GM21528 (cell line): ENCODE results near the gene SMARCA4.
"Not testable (repeated sequence)": the region's sequence is repeated elsewhere in the genome, so short reads cannot be mapped to it uniquely, and the experiment has no call there.

Experiments used
- ATAC-seq: cut with Tn5 transposase; IDR thresholded peaks from one replicate; pipeline ENCODE4 v1.9.1; 2021; ENCODE audit warnings: mild to moderate bottlenecking, moderate library complexity; ENCODE audit not compliant: unreplicated experiment, low FRiP score

The SMARCA4 gene

DNA sequence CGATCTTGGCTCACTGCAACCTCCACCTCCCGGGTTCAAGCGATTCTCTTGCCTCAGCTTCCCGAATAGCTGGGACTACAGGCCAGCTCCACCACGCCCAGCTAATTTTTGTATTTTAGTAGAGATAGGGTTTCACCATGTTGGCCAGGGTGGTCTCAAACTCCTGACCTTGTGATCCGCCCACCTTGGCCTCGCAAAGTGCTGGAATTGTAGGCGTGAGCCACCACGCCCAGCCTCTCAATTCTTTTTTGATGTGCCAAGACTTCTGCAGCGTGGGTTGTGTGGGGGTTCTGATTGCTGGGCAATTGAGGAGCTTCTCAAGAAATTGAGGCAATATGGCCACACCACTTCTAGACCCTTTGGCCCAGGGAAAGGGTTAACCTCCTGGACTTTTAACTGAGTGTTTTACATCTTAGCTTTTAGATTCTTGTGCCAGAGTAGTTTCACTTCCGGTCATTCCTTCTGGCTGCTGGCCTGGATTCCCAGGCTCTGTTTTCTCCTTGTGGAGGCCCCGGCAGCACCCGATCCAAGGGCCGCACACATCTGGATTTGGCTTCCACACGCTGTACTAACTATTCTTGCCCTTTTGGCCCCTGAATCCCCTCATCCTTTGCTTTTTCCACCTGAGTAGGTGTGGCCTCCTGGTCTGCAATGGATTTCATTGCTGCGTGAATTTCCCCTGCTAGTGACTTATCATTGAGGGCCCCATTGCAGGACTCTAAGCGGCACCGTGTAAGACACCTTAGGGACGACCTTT lies 14.7 kb downstream of the SMARCA4 start:
- no peak for ATAC-seq

DNA sequence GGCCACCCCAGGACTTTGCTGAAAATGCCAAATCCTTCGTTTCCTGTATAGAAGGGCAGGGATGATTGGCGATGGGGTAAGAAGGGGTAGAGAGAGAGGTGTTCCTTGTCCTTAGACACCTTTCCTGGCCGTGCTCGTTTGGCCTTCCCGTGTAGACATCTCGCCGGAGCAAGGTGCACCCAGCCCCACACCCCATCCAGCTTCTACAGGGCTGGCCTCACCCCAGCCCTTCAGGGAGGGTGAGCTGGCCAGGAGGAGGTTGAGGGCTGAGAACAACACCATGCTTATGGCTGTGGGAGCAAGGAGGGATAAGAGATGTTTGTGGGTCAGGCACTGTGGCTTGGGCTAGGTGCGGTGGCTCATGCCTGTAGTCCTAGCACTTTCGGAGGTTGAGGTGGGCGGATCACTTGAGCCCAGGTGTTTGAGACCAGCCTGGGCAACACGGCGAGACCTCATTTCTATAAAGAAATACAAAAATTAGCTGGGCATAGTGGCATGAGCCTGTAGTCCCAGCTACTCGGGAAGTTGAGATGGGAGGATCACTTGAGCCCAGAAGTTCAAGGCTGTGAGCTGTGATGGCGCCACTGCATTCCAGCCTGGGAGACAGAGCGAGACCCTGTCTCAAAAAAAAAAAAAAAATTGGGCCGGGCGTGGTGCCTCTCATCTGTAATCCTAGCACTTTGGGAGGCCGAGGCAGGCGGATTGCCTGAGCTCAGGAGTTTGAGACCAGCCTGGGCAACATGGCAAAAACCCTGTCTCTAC lies 15.5 kb downstream of the SMARCA4 start:
- ATAC-seq, result no peak

DNA sequence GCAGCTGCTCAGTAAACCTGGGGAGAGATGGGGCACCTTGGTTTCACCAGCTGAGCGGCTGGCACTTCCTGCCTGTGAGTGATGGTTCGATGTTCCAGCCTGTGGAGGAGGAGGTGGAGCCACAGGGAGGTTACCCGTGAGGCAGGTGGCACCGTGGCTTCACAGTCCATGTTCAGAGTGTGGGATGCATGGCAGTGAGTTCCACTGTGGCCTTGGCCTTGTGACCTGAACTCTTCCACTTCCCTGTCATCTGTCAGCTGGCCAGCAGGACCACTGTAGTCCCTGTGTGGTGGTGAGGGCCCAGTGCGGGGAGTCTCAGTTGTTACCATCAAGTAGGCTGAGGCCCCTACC lies 16.9 kb downstream of the SMARCA4 start:
- no peak for ATAC-seq

GRCh38 chr19:10979951-10980381 lies 19.1 kb downstream of the SMARCA4 start:
- no peak for ATAC-seq

DNA sequence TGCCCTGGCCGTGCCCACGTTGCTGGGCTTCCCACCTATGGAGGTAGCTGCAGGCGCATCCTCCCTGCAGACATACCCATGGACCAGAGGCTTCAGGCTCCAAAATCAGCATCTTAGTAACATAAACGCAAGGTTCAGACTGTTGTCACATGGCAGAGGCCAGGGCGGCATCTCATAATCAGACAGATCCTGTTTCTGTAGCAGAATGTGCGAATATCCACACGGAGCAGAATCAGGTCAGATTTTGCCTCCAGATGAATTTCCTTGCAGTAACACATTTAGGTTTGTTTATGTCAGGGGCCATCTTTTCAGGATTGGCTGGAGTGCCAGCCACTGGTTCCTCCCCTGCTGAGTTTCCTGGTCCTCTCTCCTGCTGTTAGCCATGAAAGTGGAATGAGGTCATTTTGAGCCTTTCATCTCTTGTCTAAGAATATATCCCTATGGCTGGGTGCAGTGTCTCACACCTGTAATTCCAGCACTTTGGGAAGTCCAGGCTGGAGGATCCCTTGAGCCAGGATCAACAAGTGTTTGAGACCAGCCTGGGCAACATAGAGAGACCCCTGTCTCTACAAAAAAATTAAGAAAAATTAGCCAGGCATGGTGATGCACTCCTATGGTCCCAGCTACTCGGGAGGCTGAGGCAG lies 20.5 kb downstream of the SMARCA4 start:
- no peak for ATAC-seq

DNA sequence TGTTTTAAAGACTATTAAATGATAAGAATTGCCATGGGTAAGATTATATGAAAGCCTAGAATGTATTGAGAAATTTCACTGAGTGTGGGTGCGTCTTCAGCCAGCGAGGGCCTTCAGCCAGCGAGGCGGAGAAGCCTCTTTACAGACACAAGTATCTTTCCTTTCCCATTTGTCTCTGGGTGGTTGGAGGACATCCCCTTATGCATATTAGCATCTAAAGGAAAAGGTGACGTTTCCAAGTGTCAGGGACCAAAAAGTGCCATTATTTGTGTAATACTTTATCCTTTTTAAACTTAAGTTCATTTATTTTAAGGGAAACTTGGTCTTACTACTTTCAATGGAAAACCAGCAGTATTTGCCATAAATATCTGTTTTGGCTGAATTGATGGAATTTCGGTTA lies 22.2 kb downstream of the SMARCA4 start:
- ATAC-seq, result no peak

DNA sequence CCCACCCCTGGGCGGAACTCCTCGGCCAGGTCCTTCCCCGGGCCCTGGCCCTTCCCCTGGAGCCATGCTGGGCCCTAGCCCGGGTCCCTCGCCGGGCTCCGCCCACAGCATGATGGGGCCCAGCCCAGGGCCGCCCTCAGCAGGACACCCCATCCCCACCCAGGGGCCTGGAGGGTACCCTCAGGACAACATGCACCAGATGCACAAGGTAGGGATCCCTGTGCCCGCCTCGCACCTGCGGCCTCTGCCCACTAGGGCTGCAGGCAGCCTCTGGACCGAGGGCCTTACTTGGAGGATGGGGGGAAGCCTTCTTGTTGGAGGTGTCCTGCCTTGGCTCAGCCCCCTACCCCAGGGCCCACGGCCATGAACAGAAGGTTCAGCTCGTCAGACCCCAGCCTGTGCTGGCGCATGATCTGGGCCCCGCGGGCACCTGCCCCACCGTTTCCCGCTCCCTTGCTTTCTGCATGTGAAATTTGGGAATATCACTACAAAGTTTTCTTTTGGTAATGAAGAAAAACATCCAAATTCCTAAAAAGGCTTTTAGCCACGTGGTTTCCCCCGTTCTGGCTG lies 23.4 kb downstream of the SMARCA4 start:
- ATAC-seq, result no peak

DNA sequence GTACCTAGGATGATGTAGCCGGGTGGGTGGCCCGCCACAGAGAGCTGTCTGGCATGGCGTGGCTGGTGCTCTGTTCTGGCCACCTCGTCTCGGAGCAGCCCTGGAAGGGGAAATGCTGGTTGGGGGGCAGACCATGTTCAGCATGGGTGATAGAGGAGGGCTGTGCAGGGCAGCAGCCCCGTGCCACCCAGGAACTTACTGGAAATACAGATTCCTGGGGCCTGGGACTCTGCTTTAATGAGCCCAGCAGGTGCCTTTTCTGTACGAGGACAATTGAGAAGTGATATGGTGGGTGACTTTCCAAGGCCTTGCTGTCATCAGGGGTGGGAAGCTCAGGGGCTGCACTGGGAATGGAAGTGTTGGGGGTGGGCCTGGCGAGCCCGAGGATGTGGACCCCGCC lies 24.7 kb downstream of the SMARCA4 start:
- no peak for ATAC-seq

- ATAC-seq, result no peak
Measured at GRCh38 chr19:10986301-10987127, 25.7 kb downstream of the SMARCA4 start.

DNA sequence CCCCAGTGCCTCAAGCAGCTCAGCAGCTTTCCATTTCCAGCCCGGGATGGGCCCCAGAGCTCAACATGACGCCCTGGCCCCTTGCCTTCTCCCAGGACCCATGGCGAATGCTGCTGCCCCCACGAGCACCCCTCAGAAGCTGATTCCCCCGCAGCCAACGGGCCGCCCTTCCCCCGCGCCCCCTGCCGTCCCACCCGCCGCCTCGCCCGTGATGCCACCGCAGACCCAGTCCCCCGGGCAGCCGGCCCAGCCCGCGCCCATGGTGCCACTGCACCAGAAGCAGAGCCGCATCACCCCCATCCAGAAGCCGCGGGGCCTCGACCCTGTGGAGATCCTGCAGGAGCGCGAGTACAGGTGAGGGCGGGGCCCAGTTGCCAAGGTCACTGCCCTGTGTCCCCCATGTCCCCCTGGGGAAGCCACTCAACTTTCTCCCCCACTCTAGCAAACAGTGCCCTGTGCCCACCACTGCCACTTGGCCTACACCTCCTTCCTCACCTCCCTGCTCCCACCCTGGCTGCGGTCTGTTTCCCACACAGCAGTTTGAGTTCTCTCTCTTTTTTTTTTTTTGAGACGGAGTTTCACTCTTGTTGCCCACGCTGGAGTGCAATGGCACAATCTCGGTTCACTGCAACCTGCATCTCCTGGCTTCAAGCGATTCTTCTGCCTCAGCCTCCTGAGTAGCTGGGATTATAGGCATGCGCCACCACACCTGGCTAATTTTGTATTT lies 26.9 kb downstream of the SMARCA4 start:
- no peak for ATAC-seq

DNA sequence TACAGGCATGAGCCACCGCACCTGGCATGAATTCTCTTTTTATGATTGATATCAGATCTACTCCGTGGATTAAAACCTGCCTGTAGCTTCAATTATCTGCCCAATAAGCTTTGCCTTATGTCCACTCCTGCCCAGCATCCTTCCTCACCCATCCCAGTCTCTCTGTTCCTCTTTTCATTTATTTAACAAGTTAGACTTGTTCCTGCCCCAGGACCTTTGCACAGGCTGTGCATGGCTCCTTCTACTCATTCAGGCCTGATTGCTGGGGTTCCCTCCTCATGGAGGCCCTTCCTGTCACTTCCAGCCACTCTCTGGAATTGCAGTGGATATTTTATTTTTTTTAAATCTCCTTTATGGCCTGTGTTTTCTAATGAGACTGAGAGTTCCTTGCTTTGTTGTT lies 27.6 kb downstream of the SMARCA4 start:
- ATAC-seq, result no peak

GRCh38 chr19:10988921-10989320 lies 28.1 kb downstream of the SMARCA4 start:
- ATAC-seq, result no peak

- no peak for ATAC-seq
Measured at GRCh38 chr19:10991076-10991475, 30.2 kb downstream of the SMARCA4 start.

GRCh38 chr19:10991521-10992081 lies 30.8 kb downstream of the SMARCA4 start:
- no peak for ATAC-seq

GRCh38 chr19:10992174-10992573 lies 31.3 kb downstream of the SMARCA4 start:
- ATAC-seq, result not testable (repeated sequence)

- ATAC-seq, result no peak
Measured at GRCh38 chr19:10995926-10996600, 35.2 kb downstream of the SMARCA4 start.

DNA sequence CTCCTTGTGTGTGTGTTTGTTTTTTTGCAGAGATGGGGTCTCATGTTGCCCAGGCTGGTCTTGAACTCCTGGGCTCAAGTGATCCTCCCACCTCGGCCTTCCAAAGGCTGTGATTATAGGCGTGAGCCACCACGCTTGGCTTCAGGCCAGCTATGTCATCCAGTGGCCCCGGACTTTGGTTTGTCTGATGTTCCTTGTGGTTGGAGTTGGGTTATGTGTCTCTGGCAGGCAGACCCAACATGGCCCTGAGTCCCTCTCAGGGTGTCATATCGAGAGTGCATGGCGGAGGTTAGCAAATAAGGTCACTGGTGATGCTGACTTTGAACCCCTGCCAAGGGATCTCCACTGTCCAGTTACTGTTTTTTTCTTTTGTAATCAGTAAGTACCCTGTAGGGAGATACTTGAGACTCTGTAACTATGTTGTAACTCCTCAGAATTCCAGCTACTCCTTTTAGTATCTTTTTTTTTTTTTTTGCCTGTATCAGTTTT lies 37.3 kb downstream of the SMARCA4 start:
- ATAC-seq, result no peak

GRCh38 chr19:10998666-10999065 lies 37.8 kb downstream of the SMARCA4 start:
- no peak for ATAC-seq

- no peak for ATAC-seq
Measured at GRCh38 chr19:11005521-11005920, 44.7 kb downstream of the SMARCA4 start.
